H1 (cell line): ENCODE measurements around the gene CREBL2. TPM values are rescaled to one million over a fixed set of nuclear protein-coding genes. Genes with fewer than 3 reads are reported as not detected.

Experiments
- CTCF ChIA-PET: fragments of 300-600 bp; sonication (Branson Sonifier 250); formaldehyde crosslinking; loops from one replicate; lab custom pipeline; 2021; ENCODE audit not compliant: partially characterized antibody; lab: Charles Lee
- POLR2A ChIA-PET: fragments of 300-600 bp; sonication (Branson Sonifier 250); formaldehyde crosslinking; loops from one replicate; lab custom pipeline; 2021; ENCODE audit warnings: inconsistent platforms; ENCODE audit not compliant: partially characterized antibody; lab: Charles Lee
- DNase-seq, 2 experiments: peaks; one replicate each; pipeline versions ENCODE4 v3.0.0 to v3.0.0-alpha.2; 2010 to 2022; ENCODE audit warnings: low spot score in 2 of 2, low read depth in 1 of 2, mixed read lengths in 1 of 2
- FAIRE-seq: peaks from 2 replicates; lab custom pipeline; 2011; peaks lifted over from hg19 to GRCh38; lab: Jason Lieb, UNC
- H2AFZ ChIP-seq: 2 replicates; pipeline ENCODE4 v1.8.1; 2012; ENCODE audit warnings: low read length, inconsistent platforms
- H2AK5ac ChIP-seq: 2 replicates; pipeline ENCODE4 v1.6.1; 2013; ENCODE audit warnings: low read depth, low read length
- H2BK120ac ChIP-seq: replicated peaks from 2 replicates; pipeline ENCODE3; 2013; ENCODE audit warnings: low read depth, low read length, inconsistent platforms
- H2BK12ac ChIP-seq: 2 replicates; pipeline ENCODE4 v1.6.1; 2013; ENCODE audit warnings: low read depth, low read length
- H2BK15ac ChIP-seq: 2 replicates; pipeline ENCODE4 v1.6.1; 2013; ENCODE audit warnings: low read length
- H2BK20ac ChIP-seq: 2 replicates; pipeline ENCODE4 v1.6.1; 2013; ENCODE audit warnings: low read length
- H2BK5ac ChIP-seq: 2 replicates; pipeline ENCODE4 v1.6.1; 2013; ENCODE audit warnings: low read depth, low read length
- H3K14ac ChIP-seq: 2 replicates; pipeline ENCODE4 v1.6.1; 2013; ENCODE audit warnings: inconsistent platforms; ENCODE audit not compliant: insufficient read length
- H3K18ac ChIP-seq: 2 replicates; pipeline ENCODE4 v1.6.1; 2013; ENCODE audit warnings: low read length; ENCODE audit errors: extremely low read depth
- H3K23ac ChIP-seq: 2 replicates; pipeline ENCODE4 v1.6.1; 2013; ENCODE audit warnings: inconsistent platforms; ENCODE audit not compliant: insufficient read length
- H3K23me2 ChIP-seq: 2 replicates; pipeline ENCODE4 v1.6.1; 2013; ENCODE audit warnings: low read depth, low read length
- H3K27ac ChIP-seq: 2 replicates; pipeline ENCODE4 v1.6.1; 2011; ENCODE audit warnings: low read depth, low read length, inconsistent platforms
- H3K27me3 ChIP-seq, 4 experiments: replicated peaks in 1 of 4; 1 replicate in 1 of 4; 2 replicates in 3 of 4; pipeline versions ENCODE4 v1.6.1 to v1.8.1; 2011 to 2013; ENCODE audit warnings: low read length in 3 of 4, mild to moderate bottlenecking in 3 of 4, inconsistent platforms in 2 of 4, mixed read lengths in 2 of 4, moderate library complexity in 1 of 4; ENCODE audit not compliant: control insufficient read depth in 3 of 4, insufficient read depth in 3 of 4; ENCODE audit errors: extremely low read depth in 1 of 4
- H3K36me3 ChIP-seq, 4 experiments: 2 replicates each; pipeline versions ENCODE4 v1.6.1 to v1.8.1; 2011 to 2013; ENCODE audit warnings: mild to moderate bottlenecking in 4 of 4, low read length in 3 of 4, moderate library complexity in 2 of 4, control low read depth in 1 of 4, inconsistent platforms in 1 of 4; ENCODE audit not compliant: insufficient read depth in 4 of 4, control insufficient read depth in 2 of 4
- H3K4ac ChIP-seq: replicated peaks from 2 replicates; pipeline ENCODE3; 2013; ENCODE audit warnings: low read length, low read depth, mixed read lengths, inconsistent platforms; ENCODE audit not compliant: insufficient read length
- H3K4me1 ChIP-seq, 4 experiments: replicated peaks in 1 of 4; 1 replicate in 1 of 4; 2 replicates in 3 of 4; pipeline versions ENCODE4 v1.6.1 to v1.8.1; 2011 to 2013; ENCODE audit warnings: low read length in 3 of 4, inconsistent platforms in 2 of 4, mixed read lengths in 1 of 4; ENCODE audit not compliant: insufficient read depth in 4 of 4, control insufficient read depth in 3 of 4
- H3K4me2 ChIP-seq, 2 experiments: 2 replicates each; pipeline versions ENCODE4 v1.6.1 to v1.8.1; 2011 to 2013; ENCODE audit warnings: low read depth in 2 of 2, low read length in 2 of 2, control low read depth in 1 of 2, inconsistent platforms in 1 of 2, mild to moderate bottlenecking in 1 of 2; ENCODE audit not compliant: insufficient read depth in 1 of 2
- H3K4me3 ChIP-seq, 4 experiments: fragments of 200-600, 300-600 bp in 1 of 4; sonication (generic), shearing (Covaris generic), sonication (Bioruptor Twin) in 1 of 4; 2 replicates each; pipeline versions ENCODE4 v1.5.1 to v1.8.1; 2011 to 2016; ENCODE audit warnings: low read length in 4 of 4, low read depth in 3 of 4, control low read depth in 2 of 4, inconsistent platforms in 2 of 4, mild to moderate bottlenecking in 2 of 4, mixed read lengths in 1 of 4, moderate library complexity in 1 of 4; ENCODE audit not compliant: insufficient read depth in 2 of 4; ENCODE audit errors: extremely low read depth in 1 of 4
- H3K56ac ChIP-seq: replicated peaks from 2 replicates; pipeline ENCODE3; 2013; ENCODE audit warnings: low read depth, mild to moderate bottlenecking, mixed read lengths, low read length, inconsistent platforms; ENCODE audit not compliant: insufficient read length
- H3K79me1 ChIP-seq: 2 replicates; pipeline ENCODE4 v1.6.1; 2013; ENCODE audit warnings: low read depth, low read length, control low read depth
- H3K79me2 ChIP-seq, 2 experiments: 2 replicates each; pipeline versions ENCODE4 v1.6.1 to v1.8.1; 2012 to 2013; ENCODE audit warnings: low read length in 2 of 2, mild to moderate bottlenecking in 2 of 2, inconsistent platforms in 1 of 2; ENCODE audit not compliant: insufficient read depth in 2 of 2, control insufficient read depth in 1 of 2
- H3K9ac ChIP-seq, 4 experiments: replicated peaks in 1 of 4; 1 replicate in 1 of 4; 2 replicates in 3 of 4; pipeline versions ENCODE4 v1.6.1 to v1.8.1; 2011 to 2013; ENCODE audit warnings: low read depth in 3 of 4, low read length in 3 of 4, control low read depth in 2 of 4, mild to moderate bottlenecking in 2 of 4, moderate library complexity in 2 of 4, inconsistent platforms in 1 of 4; ENCODE audit errors: extremely low read depth in 1 of 4
- H3K9me3 ChIP-seq, 2 experiments: 2 replicates each; pipeline versions ENCODE4 v1.6.1 to v1.8.1; 2012 to 2013; ENCODE audit warnings: mild to moderate bottlenecking in 2 of 2, moderate library complexity in 2 of 2, control low read depth in 1 of 2, inconsistent platforms in 1 of 2, low read depth in 1 of 2, low read length in 1 of 2, mixed read lengths in 1 of 2; ENCODE audit not compliant: insufficient read depth in 2 of 2
- H4K20me1 ChIP-seq, 2 experiments: replicated peaks in 1 of 2; 2 replicates each; pipeline versions ENCODE3 to v1.8.1; 2011 to 2013; ENCODE audit warnings: inconsistent platforms in 2 of 2, low read length in 2 of 2, mild to moderate bottlenecking in 1 of 2; ENCODE audit not compliant: insufficient read depth in 2 of 2, control insufficient read depth in 1 of 2
- H4K5ac ChIP-seq: 2 replicates; pipeline ENCODE4 v1.6.1; 2013; ENCODE audit warnings: low read length, low read depth, mixed read lengths, inconsistent platforms; ENCODE audit not compliant: insufficient read length
- H4K8ac ChIP-seq: 2 replicates; pipeline ENCODE4 v1.8.0; 2013; ENCODE audit warnings: mild to moderate bottlenecking, moderate library complexity, low read length, inconsistent platforms; ENCODE audit not compliant: insufficient read depth; ENCODE audit errors: extremely low read depth
- H4K91ac ChIP-seq: replicated peaks from 2 replicates; pipeline ENCODE3; 2013; ENCODE audit warnings: low read length, mixed read lengths, inconsistent platforms; ENCODE audit not compliant: insufficient read length
- KDM4A ChIP-seq: IDR thresholded peaks from one replicate; pipeline ENCODE4 v1.7.1; 2012; ENCODE audit warnings: low read depth, mild to moderate bottlenecking, moderate library complexity, low read length, inconsistent platforms; ENCODE audit not compliant: severe bottlenecking
- NRF1 ChIP-seq: IDR thresholded peaks from 2 replicates; pipeline ENCODE4 v1.6.1; 2011; ENCODE audit warnings: mild to moderate bottlenecking, low read depth, low read length, improper control_type of control experiment
- POU5F1 ChIP-seq: IDR thresholded peaks from 2 replicates; pipeline ENCODE4 v1.6.1; 2011; ENCODE audit warnings: low read depth, mild to moderate bottlenecking, low read length, moderate library complexity
- SP2 ChIP-seq: IDR thresholded peaks from 2 replicates; pipeline ENCODE4 v1.6.1; 2012; ENCODE audit warnings: mild to moderate bottlenecking, low read length, inconsistent platforms
- TEAD4 ChIP-seq: IDR thresholded peaks from 2 replicates; pipeline ENCODE4 v1.6.1; 2012; ENCODE audit warnings: low read depth, low read length, inconsistent platforms, mixed read lengths
- WGBS, 2 experiments: shearing (Covaris generic) in 1 of 2; methylation state at CpG; one replicate each; pipeline versions ENCODE4 v1.1.6 to v1.1.7; 2013 to 2015; ENCODE audit warnings: low lambda C conversion rate in 2 of 2, mixed read lengths in 2 of 2, inconsistent platforms in 1 of 2, low coverage in 1 of 2, missing lambda C conversion rate in 1 of 2; ENCODE audit not compliant: insufficient replicate concordance in 2 of 2, insufficient coverage in 1 of 2, insufficient read length in 1 of 2; ENCODE audit errors: extremely low coverage in 1 of 2, missing lambda C conversion rate in 1 of 2; 5-methylcytosine and 5-hydroxymethylcytosine counted together
- polyA plus RNA-seq, 7 experiments: library from polyadenylated mRNA; depleted of rRNA in 3 of 7; stranded (reverse) in 5 of 7; unstranded in 2 of 7; fragments of >200 nt in 5 of 7; fragments of 200-250 nt in 2 of 7; gene quantifications; 1 replicate in 5 of 7; 2 replicates in 1 of 7; 4 replicates in 1 of 7; pipeline versions ENCODE4 v1.2.1 to v1.2.3, GENCODE V29; 2011 to 2013; ENCODE audit warnings: missing spikeins in 2 of 7, mixed read lengths in 2 of 7
- total RNA-seq: library from RNA; stranded (reverse); fragmentation: NEBNext Ultra II Directional; extraction: Animal tissue kit (Norgen Biotek cat#: 25700); gene quantifications from 2 replicates; pipeline ENCODE4 v1.2.1, GENCODE V29; 2021

Gene CREBL2
- total and polyA plus RNA-seq, 2 of the 8 experiments (the other 6 are each of a cell fraction or from before 2014, with no cell fraction given) = 9.8 to 18.3 TPM

GRCh38 chr12:12691549-12691948 is 79.9 kb downstream of the CREBL2 start:
- no peaks in the 10 kb centered on the region for H3K36me3 ChIP-seq
- no peak overlapping the region for H3K14ac ChIP-seq
- H3K4ac ChIP-seq = no peak overlapping the region
- H2BK5ac ChIP-seq = no peak overlapping the region
- no peaks in the 10 kb centered on the region for H3K79me2 ChIP-seq
- H3K4me1 ChIP-seq = peaks cover 0 to 10% (median 0%) of the 10 kb centered on the region in 4 experiments; a peak in 3 of 7 replicates
- H4K5ac ChIP-seq = no peak overlapping the region
- H2AK5ac ChIP-seq = no peak overlapping the region
- DNase-seq = no peak
- no peak overlapping the region for H2AFZ ChIP-seq
- no peak overlapping the region for H3K27ac ChIP-seq
- ChIA-PET POLR2A (interaction anchor here (1.5 kb wide), 1 partner anchor 26 kb away, joined by 4 read pairs; no protein-coding TSS in a partner anchor), CTCF (interaction anchor here (1.3 kb wide), 1 partner anchor 33 kb away, joined by 3 read pairs; no protein-coding TSS in a partner anchor)
- no peak for FAIRE-seq
- no peaks in the 10 kb centered on the region for H3K79me1 ChIP-seq
- H3K9ac ChIP-seq = no peak overlapping the region
- H3K56ac ChIP-seq = no peak overlapping the region
- no peak overlapping the region for H4K91ac ChIP-seq
- H2BK15ac ChIP-seq = no peak overlapping the region
- no peak overlapping the region for H2BK20ac ChIP-seq
- no peaks in the 10 kb centered on the region for H3K9me3 ChIP-seq
- TF ChIP-seq SP2 = no peak
- no peak for TF ChIP-seq NRF1
- TF ChIP-seq TEAD4 = no peak
- TF ChIP-seq POU5F1 = no peak
- TF ChIP-seq KDM4A = no peak
- H3K4me2 ChIP-seq = no peak overlapping the region
- no peaks in the 10 kb centered on the region for H4K20me1 ChIP-seq
- H4K8ac ChIP-seq = no peak overlapping the region
- no peaks in the 10 kb centered on the region for H3K27me3 ChIP-seq
- 88% methylated on average over 2 of the region's 2 CpGs; no CpG with 5 or more reads in 1 of the 2 experiments for WGBS, 2 experiments
- no peak overlapping the region for H2BK120ac ChIP-seq
- H3K18ac ChIP-seq = no peak overlapping the region
- no peak overlapping the region for H3K4me3 ChIP-seq
- peaks cover 4% of the 10 kb centered on the region; the same call in 1 of the 2 replicates for H3K23me2 ChIP-seq
- H2BK12ac ChIP-seq = no peak overlapping the region
- H3K23ac ChIP-seq = no peak overlapping the region
